DMS53 (cell line): Measurements from ENCODE around the gene CEP57L1.
"Not testable (repeated sequence)": the region's sequence is repeated elsewhere in the genome, so short reads cannot be mapped to it uniquely, and the experiment has no call there.

ENCODE experiments used
- DNase-seq: peaks from one replicate; lab custom pipeline; 2025; lab: John Stamatoyannopoulos, UW

Gene CEP57L1

DNA sequence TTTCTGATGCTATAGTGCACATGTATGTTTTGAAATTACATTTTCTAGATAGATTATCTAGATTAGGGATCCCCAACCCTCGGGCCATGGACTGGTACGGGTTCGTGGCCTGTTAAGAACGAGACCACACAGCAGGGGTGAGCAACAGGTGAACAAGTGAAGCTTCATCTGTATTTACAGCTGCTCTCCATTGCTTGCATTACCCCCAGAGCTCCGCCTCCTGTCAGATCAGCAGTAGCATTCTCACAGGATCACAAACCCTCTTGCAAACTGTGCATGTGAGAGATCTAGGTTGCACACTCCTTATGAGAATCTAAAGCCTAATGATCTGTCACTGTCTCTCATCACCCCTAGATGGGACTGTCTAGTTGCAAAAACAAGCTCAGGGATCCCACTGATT, 10.4 kb downstream of the CEP57L1 start:
- DNase-seq = peak; percentile 9

- not testable (repeated sequence) for DNase-seq
These were observed 14.4 kb downstream of the CEP57L1 start for GRCh38 chr6:109109663-109110062.

GRCh38 chr6:109112663-109113062, 17.4 kb downstream of the CEP57L1 start:
- DNase-seq = not testable (repeated sequence)

GRCh38 chr6:109117346-109118035, 22.2 kb downstream of the CEP57L1 start:
- no peak for DNase-seq

GRCh38 chr6:109118337-109118736, 23.0 kb downstream of the CEP57L1 start:
- DNase-seq = no peak

DNA sequence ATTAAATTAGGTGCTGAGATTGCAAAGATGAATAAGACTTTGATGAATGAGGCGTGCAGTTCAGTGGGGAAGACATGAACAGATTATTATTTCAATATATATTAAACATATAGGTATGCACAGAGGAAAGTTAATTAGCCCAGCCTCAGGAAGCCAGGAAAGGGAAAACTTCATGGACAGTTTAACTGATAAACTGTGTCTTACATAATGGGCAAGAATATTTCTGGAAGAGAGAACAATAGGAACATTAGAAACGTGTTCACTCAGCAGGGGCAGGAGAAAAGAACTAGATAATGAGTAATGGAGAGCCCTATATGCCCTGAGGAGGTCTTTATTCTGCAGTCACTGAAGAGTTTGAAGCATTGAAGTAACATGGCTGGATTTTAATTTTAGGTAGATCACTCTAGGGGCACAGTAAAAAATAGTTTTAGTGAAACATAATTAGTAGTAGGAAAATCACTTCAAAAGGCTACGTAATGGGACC, 23.6 kb downstream of the CEP57L1 start:
- DNase-seq = no peak

DNA sequence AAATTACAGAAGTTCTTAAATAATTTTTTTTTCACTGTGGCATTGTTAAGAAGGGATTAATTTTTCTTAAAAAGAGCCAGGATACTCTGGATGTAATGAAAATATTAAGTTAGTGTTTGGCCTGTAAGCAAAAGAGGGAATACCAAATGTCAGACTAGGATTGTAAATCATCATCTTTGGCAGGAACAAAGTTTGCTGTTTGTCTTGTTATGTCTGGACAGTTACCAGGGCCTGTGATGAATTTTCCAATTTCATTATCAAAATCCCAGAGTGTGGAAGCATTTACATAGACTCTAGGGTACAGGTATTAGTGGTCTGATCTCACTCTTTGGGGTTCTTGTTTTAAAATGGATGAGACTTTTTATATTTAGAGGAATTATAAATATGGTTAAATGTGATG, 26.1 kb downstream of the CEP57L1 start:
- no peak for DNase-seq

GRCh38 chr6:109124219-109124618, 28.9 kb downstream of the CEP57L1 start:
- no peak for DNase-seq

DNA sequence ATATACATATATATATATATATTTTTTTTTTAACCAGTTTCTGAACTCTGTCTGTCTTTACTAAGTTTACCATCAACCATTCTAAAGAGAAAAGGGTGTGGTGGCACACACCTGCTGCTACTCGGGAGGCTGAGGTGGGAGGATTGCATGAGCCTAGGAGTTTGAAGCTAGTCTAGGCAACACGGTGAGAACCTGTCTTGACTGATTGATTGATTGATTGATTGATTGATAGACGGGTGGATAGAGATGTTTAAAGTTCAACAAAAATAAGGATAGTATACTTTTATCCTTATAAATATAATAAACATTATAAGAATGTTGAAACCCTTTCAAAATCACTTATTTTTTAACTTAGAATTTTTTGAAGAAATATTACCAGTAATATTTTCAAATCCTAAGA, 30.2 kb downstream of the CEP57L1 start:
- DNase-seq = no peak

- DNase-seq = no peak
These were observed 34.8 kb downstream of the CEP57L1 start for GRCh38 chr6:109130065-109130464.

GRCh38 chr6:109135600-109135999, 40.3 kb downstream of the CEP57L1 start:
- DNase-seq = not testable (repeated sequence)

- DNase-seq = not testable (repeated sequence)
These were observed 40.7 kb downstream of the CEP57L1 start for GRCh38 chr6:109136039-109136438.

GRCh38 chr6:109136530-109136929, 41.2 kb downstream of the CEP57L1 start:
- not testable (repeated sequence) for DNase-seq

DNA sequence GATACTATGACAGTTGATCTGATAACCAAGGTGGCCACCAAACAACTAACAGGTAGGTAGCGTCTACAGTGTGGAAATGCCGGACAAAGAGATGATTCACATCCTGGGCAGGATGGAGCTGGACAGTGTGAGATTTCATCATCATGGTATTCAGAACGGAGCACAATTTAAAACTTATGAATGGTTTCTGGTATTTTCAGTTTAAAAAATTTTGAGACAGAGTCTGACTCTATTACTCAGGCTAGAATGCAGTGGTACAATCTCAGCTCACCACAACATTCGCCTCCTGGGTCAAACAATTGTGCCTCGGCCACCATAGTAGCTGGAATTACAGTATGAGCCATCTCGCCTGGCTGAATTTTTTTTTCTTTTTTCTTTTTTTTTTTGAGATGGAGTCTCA, 43.8 kb downstream of the CEP57L1 start:
- DNase-seq = no peak

DNA sequence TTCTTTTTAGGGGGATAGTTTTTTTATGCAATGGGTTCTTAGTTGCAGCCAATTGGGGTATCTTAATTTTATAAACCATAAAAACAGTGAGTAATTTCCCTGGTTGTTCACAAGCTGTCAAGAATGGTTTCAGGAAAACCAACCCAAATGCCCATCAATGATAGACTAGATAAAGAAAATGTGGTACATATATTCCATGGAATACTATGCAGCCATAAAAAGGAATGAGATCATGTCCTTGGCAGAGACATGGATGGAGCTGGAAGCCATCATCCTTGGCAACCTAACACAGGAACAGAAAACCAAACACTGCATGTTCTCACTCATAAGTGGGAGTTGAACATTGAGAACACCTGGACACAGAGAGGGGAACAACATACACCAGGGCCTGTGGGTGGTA, 46.8 kb downstream of the CEP57L1 start:
- not testable (repeated sequence) for DNase-seq

- DNase-seq = no peak
These were observed 47.9 kb downstream of the CEP57L1 start for GRCh38 chr6:109143191-109143590.

- not testable (repeated sequence) for DNase-seq
These were observed 52.9 kb downstream of the CEP57L1 start for GRCh38 chr6:109148251-109148650.

DNA sequence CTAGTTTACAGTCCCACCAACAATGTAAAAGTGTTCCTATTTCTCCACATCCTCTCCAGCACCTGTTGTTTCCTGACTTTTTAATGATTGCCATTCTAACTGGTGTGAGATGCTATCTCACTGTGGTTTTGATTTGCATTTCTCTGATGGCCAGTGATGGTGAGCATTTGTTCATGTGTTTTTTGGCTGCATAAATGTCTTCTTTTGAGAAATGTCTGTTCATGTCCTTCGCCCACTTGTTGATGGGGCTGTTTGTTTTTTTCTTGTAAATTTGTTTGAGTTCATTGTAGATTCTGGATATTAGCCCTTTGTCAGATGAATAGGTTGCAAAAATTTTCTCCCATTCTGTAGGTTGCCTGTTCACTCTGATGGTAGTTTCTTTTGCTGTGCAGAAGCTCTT, 53.4 kb downstream of the CEP57L1 start:
- not testable (repeated sequence) for DNase-seq

DNA sequence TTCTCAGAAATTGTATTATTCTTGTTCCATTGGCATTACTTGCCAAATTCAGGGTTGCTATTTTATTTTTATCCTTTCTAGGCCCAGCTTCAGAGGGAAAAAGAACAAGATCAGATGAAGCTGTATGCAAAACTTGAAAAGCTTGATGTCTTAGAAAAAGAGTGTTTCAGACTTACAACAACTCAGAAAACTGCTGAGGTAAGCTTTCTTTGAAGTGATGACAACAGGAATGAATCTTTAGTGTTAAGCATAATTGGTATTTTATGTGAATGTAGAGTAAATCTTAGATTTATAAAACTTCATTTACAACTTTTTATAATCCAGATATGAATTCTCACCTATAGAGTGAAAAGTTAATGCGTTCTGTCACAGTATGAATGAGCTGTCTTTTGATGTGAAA, 58.4 kb downstream of the CEP57L1 start:
- no peak for DNase-seq

- DNase-seq = no peak
These were observed 69.0 kb downstream of the CEP57L1 start for GRCh38 chr6:109164331-109164730.

- peak; percentile 52 for DNase-seq
These were observed 70.2 kb downstream of the CEP57L1 start for GRCh38 chr6:109165392-109165974.

GRCh38 chr6:109166673-109167072, 71.4 kb downstream of the CEP57L1 start:
- DNase-seq = no peak

DNA sequence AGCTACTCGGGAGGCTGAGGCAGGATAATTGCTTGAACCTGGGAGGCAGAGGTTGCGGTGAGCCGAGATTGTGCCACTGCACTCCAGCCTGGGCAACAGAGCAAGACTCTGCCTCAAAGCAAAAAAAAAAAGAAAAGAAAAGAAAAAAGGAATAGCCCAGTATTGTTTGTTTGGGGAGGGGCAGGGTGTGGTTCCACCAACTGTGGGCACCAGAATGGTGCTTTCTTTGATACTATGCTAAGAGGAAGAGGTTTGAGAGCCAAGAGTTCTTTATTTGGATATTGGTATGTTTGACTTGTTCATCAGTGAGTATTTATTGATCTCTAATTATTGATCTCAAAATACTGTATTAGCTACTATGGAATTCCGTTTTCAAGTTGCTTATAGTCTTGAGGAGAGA, 72.3 kb downstream of the CEP57L1 start:
- DNase-seq = no peak

DNA sequence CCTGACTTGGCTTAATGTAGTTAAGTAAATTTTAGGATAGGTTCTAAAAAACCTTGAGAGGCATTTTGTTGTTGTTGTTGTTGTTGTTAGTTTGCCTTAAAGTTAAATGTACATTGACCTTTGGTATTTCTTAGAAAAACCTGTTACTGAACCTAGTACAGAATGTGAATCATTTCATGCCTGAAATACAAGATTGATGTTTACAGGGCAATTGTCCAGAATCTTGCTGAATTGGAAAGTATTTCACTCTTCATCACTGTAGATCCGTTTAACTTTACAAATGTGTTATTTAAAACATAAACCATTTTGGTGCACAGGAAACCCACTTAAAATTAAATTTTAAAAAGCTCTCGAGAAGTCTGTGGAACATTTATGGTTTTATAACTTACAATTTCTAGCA, 75.0 kb downstream of the CEP57L1 start:
- no peak for DNase-seq
